A673 (cell line): ENCODE data around the gene CDC42SE2. TPM values are rescaled to one million over a fixed set of nuclear protein-coding genes. Genes with fewer than 3 reads are reported as not detected.
A peak's percentile ranks its signal among the peaks of the same experiment; 100 is the strongest.
"Not testable (repeated sequence)": the region's sequence is repeated elsewhere in the genome, so short reads cannot be mapped to it uniquely, and the experiment has no call there.

Experiments used
- BruUV-seq: library from RNA; stranded (reverse); fragments of 400-500 nt; replicated peaks from 2 replicates; lab custom pipeline; 2021; lab: Mats Ljungman, UMichigan
- CTCF ChIA-PET: fragments of 300-600 bp; sonication (Branson Sonifier 250); formaldehyde crosslinking; loops from one replicate; lab custom pipeline; 2022; ENCODE audit warnings: antibody characterized with exemption; lab: Charles Lee
- POLR2A ChIA-PET: fragments of 300-600 bp; sonication (Branson Sonifier 250); formaldehyde crosslinking; loops from one replicate; lab custom pipeline; 2022; ENCODE audit warnings: antibody characterized with exemption; ENCODE audit not compliant: low non-redundant PET; lab: Charles Lee
- DNase-seq: peaks from one replicate; pipeline ENCODE4 v3.0.0-alpha.2; 2015; ENCODE audit warnings: low spot score
- H3K27ac ChIP-seq: fragments of 200-600 bp; sonication (generic); 2 replicates; pipeline ENCODE4 v1.5.1; 2016; ENCODE audit warnings: mixed run types, low read depth, mild to moderate bottlenecking, mixed read lengths, antibody characterized with exemption, low read length; ENCODE audit not compliant: poor library complexity, severe bottlenecking
- H3K27me3 ChIP-seq: fragments of 200-600 bp; sonication (generic); replicated peaks from 2 replicates; pipeline ENCODE4 v1.6.1; 2017; ENCODE audit warnings: mixed run types, low read depth, mild to moderate bottlenecking, mixed read lengths, antibody characterized with exemption, low read length; ENCODE audit not compliant: insufficient read depth, poor library complexity
- H3K36me3 ChIP-seq: fragments of 200-600 bp; sonication (generic); 2 replicates; pipeline ENCODE4 v1.6.1; 2016; ENCODE audit warnings: mixed run types, mild to moderate bottlenecking, mixed read lengths, antibody characterized with exemption, low read length; ENCODE audit not compliant: insufficient read depth, poor library complexity, severe bottlenecking
- H3K4me1 ChIP-seq: fragments of 200-600 bp; sonication (generic); 2 replicates; pipeline ENCODE4 v1.6.1; 2017; ENCODE audit warnings: mixed run types, mild to moderate bottlenecking, mixed read lengths, antibody characterized with exemption, low read length; ENCODE audit not compliant: insufficient read depth, poor library complexity, severe bottlenecking
- H3K4me3 ChIP-seq: fragments of 200-600 bp; sonication (generic); 2 replicates; pipeline ENCODE4 v1.5.1; 2016; ENCODE audit warnings: low read depth, mixed run types, mild to moderate bottlenecking, mixed read lengths, low read length; ENCODE audit not compliant: poor library complexity, severe bottlenecking
- H3K9me3 ChIP-seq: fragments of 200-600 bp; sonication (generic); 2 replicates; pipeline ENCODE4 v1.6.1; 2016; ENCODE audit warnings: mixed run types, low read depth, mild to moderate bottlenecking, mixed read lengths, antibody characterized with exemption, low read length; ENCODE audit not compliant: poor library complexity, severe bottlenecking
- CTCF ChIP-seq: fragments of 300-800, 200-600 bp; sonication (generic); conservative IDR thresholded peaks from 2 replicates; pipeline ENCODE4 v1.5.1; 2017; ENCODE audit warnings: low read depth, mild to moderate bottlenecking, antibody characterized with exemption, low read length, moderate library complexity, mixed read lengths
- EZH2 ChIP-seq: fragments of 200-600 bp; sonication (generic); IDR thresholded peaks from 2 replicates; pipeline ENCODE4 v1.6.1; 2017; ENCODE audit warnings: borderline replicate concordance, low read depth, mild to moderate bottlenecking, mixed read lengths, antibody characterized with exemption, low read length; ENCODE audit not compliant: poor library complexity, severe bottlenecking
- intact Hi-C: fragments of 100-400 bp; cut with micrococcal nuclease; formaldehyde crosslinking; loops from one replicate; pipeline ENCODE4 v1.10.0; 2022; ENCODE audit not compliant: unreplicated experiment
- total RNA-seq: library from RNA; stranded (reverse); gene quantifications from 2 replicates; pipeline ENCODE4 v1.2.3, GENCODE V29; 2021

Gene CDC42SE2
- total RNA-seq, 1 experiment from 2014 or later, result 25.5 TPM

- Histone ChIP-seq H3K4me3 (no peak overlapping the region), H3K36me3 (no peaks in the 10 kb centered on the region), H3K9me3 (no peaks in the 10 kb centered on the region), H3K4me1 (peaks cover 21% of the 10 kb centered on the region), H3K27me3 (no peaks in the 10 kb centered on the region), H3K27ac (no peak overlapping the region)
- no TSS peak for BruUV-seq
- POLR2A ChIA-PET, result no interaction called here
- TF ChIP-seq CTCF, result no peak
- no peak for TF ChIP-seq EZH2
- CTCF ChIA-PET, result no interaction called here
- intact Hi-C loops, result no loop called here
- peak; percentile 21 for DNase-seq
These were observed 64.9 kb downstream of the CDC42SE2 start for GRCh38 chr5:131328536-131329285.

- peaks cover 16% of the 10 kb centered on the region for H3K4me1 ChIP-seq
- no peaks in the 10 kb centered on the region for H3K27me3 ChIP-seq
- CTCF ChIA-PET, result no interaction called here
- no peak overlapping the region for H3K27ac ChIP-seq
- no peak for TF ChIP-seq CTCF
- no peak for TF ChIP-seq EZH2
- no peaks in the 10 kb centered on the region for H3K36me3 ChIP-seq
- intact Hi-C loops, result no loop called here
- no peak overlapping the region for H3K4me3 ChIP-seq
- DNase-seq, result no peak
- POLR2A ChIA-PET, result no interaction called here
- BruUV-seq, result no TSS peak
- H3K9me3 ChIP-seq, result no peaks in the 10 kb centered on the region
These were observed 65.4 kb downstream of the CDC42SE2 start for GRCh38 chr5:131329286-131329560.

GRCh38 chr5:131330031-131330430, 66.2 kb downstream of the CDC42SE2 start:
- DNase-seq, result no peak
- intact Hi-C loops, result no loop called here
- BruUV-seq, result no TSS peak
- POLR2A ChIA-PET, result no interaction called here
- CTCF ChIA-PET, result no interaction called here
- Histone ChIP-seq H3K4me1 (peaks cover 8% of the 10 kb centered on the region), H3K4me3 (no peak overlapping the region), H3K36me3 (no peaks in the 10 kb centered on the region), H3K27me3 (no peaks in the 10 kb centered on the region), H3K9me3 (no peaks in the 10 kb centered on the region), H3K27ac (no peak overlapping the region)
- TF ChIP-seq EZH2, result no peak
- no peak for TF ChIP-seq CTCF

DNA sequence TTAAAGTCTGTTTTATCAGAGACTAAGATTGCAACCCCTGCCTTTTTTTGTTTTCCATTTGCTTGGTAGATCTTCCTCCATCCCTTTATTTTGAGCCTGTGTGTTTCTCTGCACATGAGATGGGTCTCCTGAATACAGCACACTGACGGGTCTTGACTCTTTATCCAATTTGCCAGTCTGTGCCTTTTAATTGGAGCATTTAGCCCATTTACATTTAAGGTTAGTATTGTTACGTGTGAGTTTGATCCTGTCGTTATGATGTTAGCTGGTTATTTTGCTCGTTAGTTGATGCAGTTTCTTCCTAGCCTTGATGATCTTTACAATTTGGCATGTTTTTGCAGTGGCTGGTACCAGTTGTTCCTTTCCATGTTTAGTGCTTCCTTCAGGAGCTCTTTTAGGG, 71.9 kb downstream of the CDC42SE2 start:
- DNase-seq, BruUV-seq, H3K27me3 ChIP-seq, H3K27ac ChIP-seq, H3K9me3 ChIP-seq, H3K4me3 ChIP-seq, H3K36me3 ChIP-seq, H3K4me1 ChIP-seq, CTCF ChIA-PET, POLR2A ChIA-PET, intact Hi-C loops: not testable (repeated sequence)

GRCh38 chr5:131336801-131337200, 72.9 kb downstream of the CDC42SE2 start:
- H3K36me3 ChIP-seq, POLR2A ChIA-PET, H3K4me1 ChIP-seq, H3K4me3 ChIP-seq, H3K27me3 ChIP-seq, DNase-seq, CTCF ChIA-PET, H3K9me3 ChIP-seq, BruUV-seq, H3K27ac ChIP-seq, intact Hi-C loops: not testable (repeated sequence)
